HG02885 (cell line): Measurements from ENCODE around the gene CRYBA1.
A peak's percentile ranks its signal among the peaks of the same experiment; 100 is the strongest.
"Not testable (repeated sequence)": the region's sequence is repeated elsewhere in the genome, so short reads cannot be mapped to it uniquely, and the experiment has no call there.

Experiments
- ATAC-seq: cut with Tn5 transposase; IDR thresholded peaks from one replicate; pipeline ENCODE4 v1.9.1; 2021; ENCODE audit warnings: mild to moderate bottlenecking; ENCODE audit not compliant: unreplicated experiment, poor library complexity

Gene CRYBA1

GRCh38 chr17:29246628-29247027 lies at the start of gene CRYBA1:
Gene CRYBA1, plus strand, starts transcription at chr17:29246859. Its CDS starts 5 bp downstream, at chr17:29246864.
- no peak for ATAC-seq

GRCh38 chr17:29197516-29198272 lies 49.0 kb upstream of the CRYBA1 start:
- ATAC-seq: no peak

GRCh38 chr17:29204068-29204804 lies 42.4 kb upstream of the CRYBA1 start:
- not testable (repeated sequence) for ATAC-seq

- no peak for ATAC-seq
These were observed 41.6 kb upstream of the CRYBA1 start for GRCh38 chr17:29205047-29205446.

DNA sequence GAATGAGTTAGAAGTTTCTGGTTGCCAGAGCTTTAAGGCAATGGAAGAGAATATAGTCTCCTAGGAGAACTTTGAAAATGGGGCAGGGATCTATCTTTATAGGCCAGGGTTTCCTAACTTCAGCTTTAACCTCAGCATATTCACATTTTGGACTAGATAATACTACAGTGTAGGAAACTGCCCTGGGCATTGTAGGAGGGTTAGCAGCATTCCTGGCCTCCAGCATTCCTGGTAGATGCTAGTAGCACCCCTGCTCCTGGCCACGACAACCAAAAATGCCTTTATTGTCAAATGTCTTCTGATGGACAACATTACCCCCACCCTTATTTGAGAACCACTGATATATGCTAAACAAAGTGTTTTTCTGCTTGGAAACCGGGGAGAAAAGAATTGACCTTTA lies 38.7 kb upstream of the CRYBA1 start:
- no peak for ATAC-seq

- ATAC-seq: no peak
These were observed 37.6 kb upstream of the CRYBA1 start for GRCh38 chr17:29209073-29209472.

- no peak for ATAC-seq
These were observed 35.8 kb upstream of the CRYBA1 start for GRCh38 chr17:29210879-29211278.

DNA sequence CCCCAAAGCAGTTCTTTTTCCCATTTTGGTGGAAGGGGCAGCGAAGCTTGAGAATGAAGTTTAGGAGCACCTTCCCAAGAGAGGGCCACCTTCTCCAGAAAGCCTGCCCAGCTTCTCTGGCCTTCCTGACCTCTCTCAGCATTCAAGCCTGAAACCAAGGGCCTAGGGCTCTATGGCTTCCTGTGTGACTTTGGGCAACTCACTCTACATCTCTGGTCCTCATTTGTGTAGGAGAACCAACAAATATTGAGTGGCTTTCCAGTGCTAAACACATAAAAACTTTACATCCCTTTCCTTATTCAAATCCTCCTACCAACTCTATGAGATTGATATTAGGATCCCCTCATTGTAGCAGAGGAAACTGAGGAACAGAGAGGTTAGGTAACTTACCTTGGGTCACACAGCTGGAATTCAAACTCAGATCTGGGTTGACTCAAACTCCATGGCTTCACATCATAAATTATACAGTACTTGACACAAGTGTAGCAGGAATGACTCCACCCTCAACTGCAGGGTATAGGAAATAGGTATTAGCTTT lies 34.5 kb upstream of the CRYBA1 start:
- no peak for ATAC-seq

- no peak for ATAC-seq
These were observed 34.0 kb upstream of the CRYBA1 start for GRCh38 chr17:29212681-29213121.

GRCh38 chr17:29214215-29215146 lies 32.2 kb upstream of the CRYBA1 start:
- no peak for ATAC-seq

DNA sequence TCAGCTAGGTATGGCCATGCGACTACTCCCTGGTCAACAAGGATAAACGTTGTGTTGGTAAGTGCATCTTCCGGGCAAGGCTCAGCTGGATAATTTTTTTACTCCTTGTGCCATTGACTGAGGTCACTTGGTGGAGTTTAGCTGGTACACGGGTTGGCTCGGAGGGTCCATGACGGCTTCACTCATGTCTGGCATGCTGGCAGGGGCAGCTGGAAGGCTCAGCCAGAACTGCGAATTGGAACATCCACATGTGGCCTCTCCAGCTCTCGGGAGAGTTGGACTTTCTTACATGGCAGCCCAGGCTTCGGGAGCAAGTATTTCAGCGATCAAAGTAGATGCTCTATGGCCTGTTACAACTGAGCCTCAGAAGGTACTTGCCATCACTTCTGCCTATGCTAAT lies 31.5 kb upstream of the CRYBA1 start:
- no peak for ATAC-seq

GRCh38 chr17:29215717-29216116 lies 30.9 kb upstream of the CRYBA1 start:
- no peak for ATAC-seq

DNA sequence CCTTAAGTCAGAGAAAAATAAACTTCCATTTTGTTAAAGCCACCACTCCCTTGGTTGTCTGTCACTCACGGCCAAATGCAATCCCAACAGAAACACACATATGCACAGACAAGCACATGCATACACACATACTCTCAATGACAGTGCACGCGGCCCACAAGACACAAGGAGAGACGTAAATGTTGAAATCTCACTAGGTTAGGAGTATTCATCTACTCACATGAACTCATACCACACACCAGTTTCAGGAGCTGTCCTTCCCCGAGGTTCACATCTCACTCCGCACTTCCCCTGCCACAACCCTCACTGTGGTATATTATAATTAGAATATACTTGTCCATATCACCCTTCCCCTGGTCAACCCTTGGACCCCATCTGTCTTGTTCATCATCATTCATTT lies 30.5 kb upstream of the CRYBA1 start:
- no peak for ATAC-seq

DNA sequence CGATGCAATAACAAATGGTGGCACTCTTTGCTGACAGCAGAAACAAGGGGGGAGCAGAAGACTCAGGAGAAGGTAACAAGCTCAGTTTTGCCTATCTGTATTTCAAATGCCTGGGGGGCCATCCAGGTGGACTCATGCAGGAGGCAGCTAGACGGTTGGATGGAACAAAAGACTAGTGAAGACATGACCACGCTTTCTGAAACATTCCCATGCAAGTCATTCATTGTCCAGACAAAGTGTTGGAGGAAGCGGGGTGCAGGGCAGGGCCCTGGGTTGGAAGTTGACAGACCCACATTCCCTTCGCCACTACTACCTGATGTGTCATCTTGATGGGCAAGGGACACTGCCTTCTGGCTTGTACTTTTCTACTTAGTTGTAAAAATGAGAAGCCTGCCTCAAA lies 29.8 kb upstream of the CRYBA1 start:
- no peak for ATAC-seq

- ATAC-seq: peak; percentile 56
These were observed 27.1 kb upstream of the CRYBA1 start for GRCh38 chr17:29219378-29220047.

DNA sequence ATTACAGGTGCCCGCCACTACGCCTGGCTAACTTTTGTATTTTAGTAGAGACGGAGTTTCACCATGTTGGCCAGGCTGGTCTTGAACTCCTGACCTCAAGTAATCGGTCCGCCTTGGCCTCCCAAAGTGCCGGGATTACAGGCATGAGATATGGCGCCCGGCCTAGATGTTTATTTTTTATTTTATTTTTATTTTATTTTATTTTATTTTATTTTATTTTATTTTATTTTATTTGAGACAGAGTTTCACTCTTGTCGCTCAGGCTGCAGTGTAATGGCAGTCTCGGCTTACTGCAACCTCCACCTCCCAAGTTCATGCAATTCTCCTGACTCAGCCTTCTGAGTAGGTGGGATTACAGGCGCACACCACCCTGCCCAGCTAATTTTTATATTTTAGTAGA lies 25.3 kb upstream of the CRYBA1 start:
- not testable (repeated sequence) for ATAC-seq

- ATAC-seq: no peak
These were observed 21.3 kb upstream of the CRYBA1 start for GRCh38 chr17:29225396-29225795.

DNA sequence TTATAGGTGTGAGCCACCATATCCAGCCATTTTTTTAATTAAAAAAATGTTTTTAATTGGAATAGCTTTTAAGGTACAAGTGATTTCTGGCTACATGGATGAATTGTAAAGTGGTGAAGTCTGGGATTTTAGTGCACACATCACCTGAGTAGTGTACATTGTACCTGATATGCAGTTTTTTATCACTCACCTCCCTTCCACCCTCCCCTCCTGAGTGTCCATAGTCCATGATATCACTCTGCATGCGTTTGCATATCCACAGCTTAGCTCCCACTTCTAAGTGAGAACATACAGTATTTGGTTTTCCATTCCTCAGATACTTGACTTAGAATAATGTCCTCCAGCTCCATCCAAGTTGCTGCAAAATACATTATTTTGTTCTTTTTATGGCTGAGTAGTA lies 13.4 kb upstream of the CRYBA1 start:
- no peak for ATAC-seq

GRCh38 chr17:29234972-29235371 lies 11.7 kb upstream of the CRYBA1 start:
- ATAC-seq: not testable (repeated sequence)

- ATAC-seq: no peak
These were observed 10.8 kb upstream of the CRYBA1 start for GRCh38 chr17:29235904-29236303.
